ENCODE results near the gene TRIM25. TPM values are rescaled to one million over a fixed set of nuclear protein-coding genes. Genes with fewer than 3 reads are reported as not detected.
A peak's percentile ranks its signal among the peaks of the same experiment; 100 is the strongest.

TRIM25 gene
- total RNA-seq, 6 experiments from 2014 or later, result 35.6 to 60.8 (median 49.8) TPM

DNA sequence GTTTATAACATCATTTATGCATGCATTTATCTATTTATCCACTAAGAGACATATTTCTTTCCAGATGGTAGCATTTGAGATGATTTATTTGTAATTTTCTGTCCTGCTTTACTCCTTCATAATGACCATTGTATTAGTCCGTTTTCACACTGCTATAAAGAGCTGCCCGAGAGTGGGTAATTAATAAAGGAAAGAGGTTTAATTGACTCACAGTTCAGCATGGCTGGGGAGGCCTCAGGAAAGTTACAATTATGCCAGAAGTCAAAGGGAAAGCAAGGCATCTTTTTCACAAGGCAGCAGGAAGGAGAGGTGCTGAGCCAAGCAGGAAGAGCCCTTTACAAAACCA lies 28.6 kb downstream of the TRIM25 start:
- Histone ChIP-seq H3K4me3 (no peak overlapping the region), H3K9me3 (peaks cover 0 to 5% (median 0%) of the 10 kb centered on the region in 4 donors), H3K27ac (no peak overlapping the region), H3K27me3 (no peaks in the 10 kb centered on the region), H3K4me1 (peaks cover 0 to 11% (median 0%) of the 10 kb centered on the region in 4 donors), H3K36me3 (peaks cover 0 to 19% (median 0%) of the 10 kb centered on the region in 4 donors)
- intact Hi-C loops (cut with DNase I), result no loop called here
- DNase-seq, result no peak
- WGBS (ENCODE audit: insufficient coverage, low coverage, low lambda C conversion rate, missing lambda C conversion rate), result 66% methylated on average over 2 of the region's 2 CpGs
- no peak for ATAC-seq
- no peak for TF ChIP-seq POLR2A (IDR thresholded peaks at IDR 0.05)
- TF ChIP-seq, protein P1, sequence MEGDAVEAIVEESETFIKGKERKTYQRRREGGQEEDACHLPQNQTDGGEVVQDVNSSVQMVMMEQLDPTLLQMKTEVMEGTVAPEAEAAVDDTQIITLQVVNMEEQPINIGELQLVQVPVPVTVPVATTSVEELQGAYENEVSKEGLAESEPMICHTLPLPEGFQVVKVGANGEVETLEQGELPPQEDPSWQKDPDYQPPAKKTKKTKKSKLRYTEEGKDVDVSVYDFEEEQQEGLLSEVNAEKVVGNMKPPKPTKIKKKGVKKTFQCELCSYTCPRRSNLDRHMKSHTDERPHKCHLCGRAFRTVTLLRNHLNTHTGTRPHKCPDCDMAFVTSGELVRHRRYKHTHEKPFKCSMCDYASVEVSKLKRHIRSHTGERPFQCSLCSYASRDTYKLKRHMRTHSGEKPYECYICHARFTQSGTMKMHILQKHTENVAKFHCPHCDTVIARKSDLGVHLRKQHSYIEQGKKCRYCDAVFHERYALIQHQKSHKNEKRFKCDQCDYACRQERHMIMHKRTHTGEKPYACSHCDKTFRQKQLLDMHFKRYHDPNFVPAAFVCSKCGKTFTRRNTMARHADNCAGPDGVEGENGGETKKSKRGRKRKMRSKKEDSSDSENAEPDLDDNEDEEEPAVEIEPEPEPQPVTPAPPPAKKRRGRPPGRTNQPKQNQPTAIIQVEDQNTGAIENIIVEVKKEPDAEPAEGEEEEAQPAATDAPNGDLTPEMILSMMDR (IDR thresholded peaks at IDR 0.05), result no peak

DNA sequence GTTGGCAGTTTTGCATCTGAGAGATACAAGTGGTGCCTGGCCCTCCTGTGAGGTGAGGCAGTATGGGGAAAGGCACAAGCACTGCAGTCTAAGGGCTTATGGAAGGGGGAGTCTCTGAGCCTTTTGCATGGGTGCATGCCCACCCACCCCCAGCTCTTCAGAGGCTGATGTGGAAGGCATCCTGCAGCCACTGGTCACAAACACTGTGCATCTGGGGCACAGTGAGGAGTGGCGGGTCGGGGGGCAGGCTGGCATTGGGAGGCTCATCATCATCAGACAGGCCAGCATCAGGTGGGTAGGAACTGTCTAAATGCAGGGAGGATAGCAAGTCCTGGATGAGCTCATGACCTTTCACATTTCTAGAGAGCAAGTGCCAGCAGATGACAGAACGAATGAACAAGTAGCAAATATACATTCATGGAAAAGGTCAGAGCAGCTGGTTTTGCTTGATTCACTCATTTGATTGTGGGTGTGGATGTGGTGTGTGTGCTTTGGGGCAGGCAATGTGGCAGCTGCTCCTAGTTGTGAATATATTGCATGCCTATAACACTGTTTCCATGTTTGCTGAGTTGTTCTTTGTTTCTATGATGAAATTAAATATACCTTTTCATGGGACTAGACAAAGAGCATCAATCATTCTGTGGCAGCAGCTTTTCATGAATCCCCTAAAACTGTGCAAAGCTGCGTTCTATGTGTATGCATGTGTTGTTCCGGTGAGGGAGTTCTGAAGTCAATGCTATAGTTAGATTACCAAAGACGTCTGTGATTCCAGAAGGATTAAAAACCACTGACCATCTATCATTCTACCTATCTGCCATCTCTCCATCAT lies 29.2 kb downstream of the TRIM25 start:
- peaks cover 0 to 11% (median 0%) of the 10 kb centered on the region in 4 donors for H3K4me1 ChIP-seq
- 78% methylated on average over 5 of the region's 6 CpGs for WGBS (ENCODE audit: insufficient coverage, low coverage, low lambda C conversion rate, missing lambda C conversion rate)
- intact Hi-C loops (cut with DNase I), result no loop called here
- DNase-seq (no peak), ATAC-seq (peak in 2 of 4 donors; percentile 9 to 12)
- H3K4me3 ChIP-seq, result no peak overlapping the region
- TF ChIP-seq, protein P1 (IDR thresholded peaks at IDR 0.05), result no peak
- TF ChIP-seq POLR2A (IDR thresholded peaks at IDR 0.05), result no peak
- peaks cover 0 to 5% (median 0%) of the 10 kb centered on the region in 4 donors for H3K9me3 ChIP-seq
- peaks cover 0 to 13% (median 0%) of the 10 kb centered on the region in 4 donors for H3K36me3 ChIP-seq
- no peak overlapping the region for H3K27ac ChIP-seq
- no peaks in the 10 kb centered on the region for H3K27me3 ChIP-seq

DNA sequence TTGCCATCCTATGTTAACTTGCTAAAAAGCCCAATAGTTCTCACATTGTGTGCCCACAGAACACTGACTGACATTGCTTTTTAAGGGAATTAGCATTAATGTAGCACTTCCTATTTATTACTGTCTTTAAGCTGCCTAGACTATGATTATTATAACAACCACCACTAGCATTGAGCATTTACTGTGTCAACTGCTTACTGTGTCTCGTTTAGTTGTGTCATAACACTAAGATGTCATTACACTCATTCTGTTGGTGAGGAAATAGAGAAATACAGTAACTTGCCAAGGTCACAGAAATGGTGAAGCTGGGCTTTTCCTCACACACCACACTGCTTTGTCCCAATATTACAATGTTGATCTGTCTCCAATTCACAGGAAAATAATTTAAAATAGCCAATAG lies 30.2 kb downstream of the TRIM25 start:
- Histone ChIP-seq H3K9me3 (peaks cover 0 to 5% (median 0%) of the 10 kb centered on the region in 4 donors), H3K4me3 (no peak overlapping the region), H3K27me3 (no peaks in the 10 kb centered on the region), H3K27ac (no peak overlapping the region), H3K4me1 (peaks cover 0 to 11% (median 0%) of the 10 kb centered on the region in 4 donors), H3K36me3 (peaks cover 0 to 2% (median 0%) of the 10 kb centered on the region in 4 donors)
- intact Hi-C loops (cut with DNase I), result no loop called here
- ATAC-seq (no peak), DNase-seq (no peak)
- WGBS (ENCODE audit: insufficient coverage, low coverage, low lambda C conversion rate, missing lambda C conversion rate), result 17% methylated on average over 1 of the region's 1 CpG
- TF ChIP-seq, protein P1 (IDR thresholded peaks at IDR 0.05), result no peak
- no peak for TF ChIP-seq POLR2A (IDR thresholded peaks at IDR 0.05)

DNA sequence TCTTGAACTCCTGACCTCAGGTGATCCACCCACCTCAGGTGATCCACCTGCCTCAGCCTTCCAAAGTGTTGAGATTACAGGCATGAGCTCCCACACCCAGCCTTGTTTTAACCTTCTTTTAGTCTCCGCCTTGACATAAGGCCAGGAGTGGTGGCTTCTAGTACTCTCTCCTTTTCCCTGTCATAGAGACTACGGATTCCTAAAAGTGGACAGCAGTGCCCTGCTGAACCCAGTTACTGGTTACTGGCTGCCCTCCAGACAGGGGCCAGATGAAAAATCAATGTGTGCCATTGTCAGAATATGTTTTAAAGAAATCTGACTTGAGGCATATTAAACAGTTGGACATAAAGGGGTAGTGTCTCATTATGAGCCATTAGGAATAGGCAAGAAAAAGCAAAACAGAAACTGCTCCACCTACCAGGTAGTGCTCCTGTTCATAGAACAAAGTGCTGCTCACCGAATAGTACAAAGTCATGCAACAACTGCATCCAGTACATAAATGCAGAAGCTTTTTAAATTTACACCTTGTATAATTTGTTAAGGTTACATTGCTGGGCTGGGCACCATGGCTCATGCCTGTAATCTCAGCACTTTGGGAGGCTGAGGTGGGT lies 32.1 kb downstream of the TRIM25 start:
- TF ChIP-seq, protein P1 (IDR thresholded peaks at IDR 0.05), result no peak
- TF ChIP-seq POLR2A (IDR thresholded peaks at IDR 0.05), result no peak
- Histone ChIP-seq H3K36me3 (no peaks in the 10 kb centered on the region), H3K4me3 (no peak overlapping the region), H3K27me3 (no peaks in the 10 kb centered on the region), H3K27ac (no peak overlapping the region), H3K4me1 (peaks cover 0 to 9% (median 0%) of the 10 kb centered on the region in 4 donors), H3K9me3 (no peaks in the 10 kb centered on the region)
- DNase-seq (no peak), ATAC-seq (peak; percentile 33 to 52 (median 45))
- intact Hi-C loops (cut with DNase I), result no loop called here
- WGBS (ENCODE audit: insufficient coverage, low coverage, low lambda C conversion rate, missing lambda C conversion rate), result 31% methylated on average over 2 of the region's 3 CpGs

All from right lobe of liver (tissue), 6 donors.